MCF 10A (cell line): ENCODE results near the gene IL20RA. TPM values are rescaled to one million over a fixed set of nuclear protein-coding genes. Genes with fewer than 3 reads are reported as not detected.

Experiments used
- BruUV-seq: library from RNA; stranded (reverse); fragments of 400-500 nt; replicated peaks from 2 replicates; lab custom pipeline; 2021; lab: Mats Ljungman, UMichigan
- CTCF ChIA-PET: fragments of 300-600 bp; sonication (Branson Sonifier 250); formaldehyde crosslinking; extraction: SDS; loops from one replicate; lab custom pipeline; 2021; ENCODE audit warnings: antibody characterized with exemption, inconsistent platforms; lab: Yijun Ruan, JAX
- POLR2A ChIA-PET: fragments of 300-600, 350-650 bp; sonication (Branson Sonifier 250); formaldehyde crosslinking; extraction: SDS; loops from one replicate; lab custom pipeline; 2020; ENCODE audit warnings: antibody characterized with exemption, inconsistent platforms; lab: Yijun Ruan, JAX
- DNase-seq: peaks from one replicate; pipeline ENCODE4 v3.0.0-alpha.2; 2018; ENCODE audit not compliant: unreplicated experiment
- H3K27ac Mint-ChIP-seq: one replicate; pipeline ENCODE4 v1.8.0; 2022; ENCODE audit warnings: mild to moderate bottlenecking, low read depth, mixed read lengths; ENCODE audit not compliant: unreplicated experiment
- H3K27me3 Mint-ChIP-seq: one replicate; pipeline ENCODE4 v1.8.0; 2022; ENCODE audit warnings: mixed read lengths; ENCODE audit not compliant: insufficient read depth, unreplicated experiment
- H3K36me3 Mint-ChIP-seq: one replicate; pipeline ENCODE4 v1.8.0; 2022; ENCODE audit warnings: mild to moderate bottlenecking, moderate library complexity, mixed read lengths; ENCODE audit not compliant: insufficient read depth, unreplicated experiment
- H3K4me1 Mint-ChIP-seq: one replicate; pipeline ENCODE4 v1.8.0; 2022; ENCODE audit warnings: mixed read lengths; ENCODE audit not compliant: insufficient read depth, unreplicated experiment
- H3K4me3 Mint-ChIP-seq: one replicate; pipeline ENCODE4 v1.8.0; 2022; ENCODE audit warnings: mild to moderate bottlenecking, moderate library complexity, mixed read lengths; ENCODE audit not compliant: unreplicated experiment
- H3K9me3 Mint-ChIP-seq: one replicate; pipeline ENCODE4 v1.8.0; 2022; ENCODE audit warnings: mixed read lengths; ENCODE audit not compliant: unreplicated experiment
- intact Hi-C: fragments of 100-400 bp; cut with micrococcal nuclease; formaldehyde crosslinking; loops from 2 replicates; pipeline ENCODE4 v1.14.1; 2022
- total RNA-seq: library from RNA; stranded (reverse); gene quantifications from 2 replicates; pipeline ENCODE4 v1.2.3, GENCODE V29; 2022
- TF ChIP-seq, protein P1 (sequence below): fragments of 200-600 bp; IDR thresholded peaks from one replicate; pipeline ENCODE4 v1.8.0; 2022; ENCODE audit warnings: antibody characterized with exemption, mild to moderate bottlenecking; ENCODE audit not compliant: unreplicated experiment

The IL20RA gene
- total RNA-seq, 1 experiment from 2014 or later = 0.23 TPM

DNA sequence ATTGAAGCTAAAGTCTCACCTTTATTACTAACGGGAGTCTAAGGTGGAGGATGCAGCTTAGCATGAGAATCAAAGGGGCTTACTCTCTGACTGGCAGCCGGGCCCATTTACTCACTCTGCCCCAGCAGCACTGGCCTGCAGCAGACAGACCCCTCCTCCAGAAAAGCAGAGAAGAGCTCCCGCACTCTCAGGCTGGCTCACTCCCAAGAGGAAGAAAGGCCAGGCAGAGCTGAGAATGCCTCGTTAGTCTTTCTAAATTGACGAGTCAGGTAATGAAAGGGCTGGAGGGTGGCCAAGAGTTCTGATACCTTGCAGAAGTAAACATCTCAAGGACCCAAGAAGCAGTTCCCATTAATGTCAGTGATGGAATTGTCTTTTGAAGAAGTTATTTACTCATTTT is 44.5 kb upstream of the IL20RA start:
- peaks cover 3% of the 10 kb centered on the region for H3K4me1 Mint-ChIP-seq
- H3K36me3 Mint-ChIP-seq = no peaks in the 10 kb centered on the region
- CTCF ChIA-PET = interaction anchor here (0.6 to 4.2 kb wide), 6 partner anchors 13 to 1496 kb away, joined by 3 to 24 read pairs (median 4); no protein-coding TSS in a partner anchor

DNA sequence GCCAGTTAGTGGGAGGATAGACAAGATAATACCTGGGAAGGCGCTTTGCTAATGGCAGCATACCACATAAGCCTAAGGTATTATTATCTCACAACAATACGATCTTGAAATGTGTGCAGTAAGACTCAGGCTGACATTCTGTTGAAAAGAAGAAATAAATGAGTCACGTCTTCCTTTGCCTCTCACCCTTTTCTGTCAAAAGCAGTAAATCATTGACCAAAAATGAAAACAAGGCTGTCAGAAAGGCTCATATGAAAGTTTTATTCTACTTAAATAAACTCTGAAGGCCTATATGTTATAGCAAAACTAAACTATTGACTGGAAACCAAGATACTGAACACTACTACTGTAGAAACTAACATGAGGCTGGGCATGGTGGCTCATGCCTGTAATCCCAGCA is 43.1 kb upstream of the IL20RA start:
- DNase-seq = no peak
- no TSS peak for BruUV-seq
- TF ChIP-seq, protein P1, sequence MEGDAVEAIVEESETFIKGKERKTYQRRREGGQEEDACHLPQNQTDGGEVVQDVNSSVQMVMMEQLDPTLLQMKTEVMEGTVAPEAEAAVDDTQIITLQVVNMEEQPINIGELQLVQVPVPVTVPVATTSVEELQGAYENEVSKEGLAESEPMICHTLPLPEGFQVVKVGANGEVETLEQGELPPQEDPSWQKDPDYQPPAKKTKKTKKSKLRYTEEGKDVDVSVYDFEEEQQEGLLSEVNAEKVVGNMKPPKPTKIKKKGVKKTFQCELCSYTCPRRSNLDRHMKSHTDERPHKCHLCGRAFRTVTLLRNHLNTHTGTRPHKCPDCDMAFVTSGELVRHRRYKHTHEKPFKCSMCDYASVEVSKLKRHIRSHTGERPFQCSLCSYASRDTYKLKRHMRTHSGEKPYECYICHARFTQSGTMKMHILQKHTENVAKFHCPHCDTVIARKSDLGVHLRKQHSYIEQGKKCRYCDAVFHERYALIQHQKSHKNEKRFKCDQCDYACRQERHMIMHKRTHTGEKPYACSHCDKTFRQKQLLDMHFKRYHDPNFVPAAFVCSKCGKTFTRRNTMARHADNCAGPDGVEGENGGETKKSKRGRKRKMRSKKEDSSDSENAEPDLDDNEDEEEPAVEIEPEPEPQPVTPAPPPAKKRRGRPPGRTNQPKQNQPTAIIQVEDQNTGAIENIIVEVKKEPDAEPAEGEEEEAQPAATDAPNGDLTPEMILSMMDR = no peak
- no peak overlapping the region for H3K4me3 Mint-ChIP-seq
- H3K9me3 Mint-ChIP-seq = no peaks in the 10 kb centered on the region
- CTCF ChIA-PET = interaction anchor here (0.6 to 4.2 kb wide), 3 partner anchors 12 to 78 kb away, joined by 3 to 24 read pairs (median 17); no protein-coding TSS in a partner anchor
- no peaks in the 10 kb centered on the region for H3K36me3 Mint-ChIP-seq
- POLR2A ChIA-PET = interaction anchor here (0.7 kb wide), 1 partner anchor 12 kb away, joined by 3 read pairs; no protein-coding TSS in a partner anchor
- H3K27me3 Mint-ChIP-seq = no peaks in the 10 kb centered on the region
- H3K27ac Mint-ChIP-seq = no peak overlapping the region
- intact Hi-C loops = no loop called here
- no peaks in the 10 kb centered on the region for H3K4me1 Mint-ChIP-seq

More for the DNA sequence above, 44.5 kb upstream of the IL20RA start:
- intact Hi-C loops = no loop called here
- Mint-ChIP-seq H3K9me3 (no peaks in the 10 kb centered on the region), H3K4me3 (no peak overlapping the region), H3K27me3 (no peaks in the 10 kb centered on the region), H3K27ac (no peak overlapping the region)
- POLR2A ChIA-PET = interaction anchor here (1.5 kb wide), 1 partner anchor 11 kb away, joined by 4 read pairs; no protein-coding TSS in a partner anchor
- no TSS peak for BruUV-seq
- DNase-seq = no peak
- TF ChIP-seq, protein P1 = no peak

GRCh38 chr6:137086031-137086430 is 41.3 kb upstream of the IL20RA start:
- TF ChIP-seq, protein P1 = no peak
- ChIA-PET CTCF (interaction anchor here (0.5 to 1.5 kb wide), 3 partner anchors 8 to 215 kb away, joined by 4 to 10 read pairs (median 5); no protein-coding TSS in a partner anchor), POLR2A (interaction anchor here (0.7 to 1.1 kb wide), 2 partner anchors 26 to 43 kb away, joined by 3 to 4 read pairs; no protein-coding TSS in a partner anchor)
- intact Hi-C loops = no loop called here
- H3K4me3 Mint-ChIP-seq = no peak overlapping the region
- no peak for DNase-seq
- H3K4me1 Mint-ChIP-seq = no peaks in the 10 kb centered on the region
- H3K27me3 Mint-ChIP-seq = no peaks in the 10 kb centered on the region
- H3K9me3 Mint-ChIP-seq = no peaks in the 10 kb centered on the region
- no TSS peak for BruUV-seq
- no peak overlapping the region for H3K27ac Mint-ChIP-seq
- H3K36me3 Mint-ChIP-seq = no peaks in the 10 kb centered on the region

DNA sequence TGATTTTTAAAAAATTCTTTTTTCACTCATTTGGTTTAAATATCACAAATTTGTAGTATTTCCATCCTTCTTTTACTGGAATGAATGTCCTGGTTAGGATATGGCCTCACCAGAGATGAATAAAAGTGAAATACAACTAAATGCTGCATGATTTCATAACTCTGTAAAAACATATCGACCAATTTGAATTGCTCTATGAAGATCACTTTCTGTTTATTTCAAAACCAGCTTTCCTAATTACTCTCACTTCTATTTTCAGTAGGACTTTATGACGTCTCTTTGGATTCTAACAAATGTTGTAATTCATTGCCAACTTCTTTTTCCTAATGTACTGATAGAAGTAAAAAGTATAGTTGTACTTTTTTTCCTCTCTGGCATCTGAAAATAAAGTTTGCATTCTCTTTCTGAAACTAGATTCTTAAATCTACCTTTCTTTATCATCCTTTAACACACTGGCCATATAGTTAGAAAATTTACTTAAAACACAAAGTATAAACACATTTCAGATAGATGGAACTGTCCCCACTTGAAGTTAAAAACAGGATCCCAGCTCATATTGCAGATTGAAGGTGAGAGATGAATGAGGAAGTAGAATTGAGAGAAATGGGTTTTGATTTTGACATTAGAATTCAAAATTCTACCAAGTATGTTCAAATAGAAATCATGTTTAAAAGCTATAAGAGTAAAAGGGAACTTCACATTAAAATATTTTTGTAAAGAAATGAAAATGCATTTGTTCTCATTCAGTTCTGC is 40.3 kb upstream of the IL20RA start:
- no peak for DNase-seq
- Mint-ChIP-seq H3K9me3 (no peaks in the 10 kb centered on the region), H3K27me3 (no peaks in the 10 kb centered on the region), H3K27ac (no peak overlapping the region), H3K4me1 (no peaks in the 10 kb centered on the region), H3K36me3 (no peaks in the 10 kb centered on the region), H3K4me3 (no peak overlapping the region)
- TF ChIP-seq, protein P1 = no peak
- intact Hi-C loops = no loop called here
- CTCF ChIA-PET = interaction anchor here (1.0 to 1.5 kb wide), 2 partner anchors 8 to 14 kb away, joined by 3 to 10 read pairs; no protein-coding TSS in a partner anchor
- BruUV-seq = no TSS peak
- POLR2A ChIA-PET = interaction anchor here (1.1 kb wide), 1 partner anchor 27 kb away, joined by 4 read pairs; no protein-coding TSS in a partner anchor
